GM10847 (cell line): ENCODE results near the gene NR1H3.

ENCODE experiments used
- POLR2A ChIP-seq: IDR thresholded peaks from 2 replicates; pipeline ENCODE4 v1.6.1; 2011; ENCODE audit not compliant: insufficient read length; ENCODE audit errors: extremely low read depth

The NR1H3 gene

GRCh38 chr11:47257177-47257516 lies 649 bp upstream of the NR1H3 start:
- no peak for TF ChIP-seq POLR2A

GRCh38 chr11:47258317-47258902 lies 614 bp downstream of the NR1H3 start:
- no peak for TF ChIP-seq POLR2A

GRCh38 chr11:47259232-47259977 lies 1.6 kb downstream of the NR1H3 start:
- TF ChIP-seq POLR2A = no peak

GRCh38 chr11:47260366-47260765 lies 2.6 kb downstream of the NR1H3 start:
- TF ChIP-seq POLR2A = no peak

GRCh38 chr11:47261291-47261800 lies 3.5 kb downstream of the NR1H3 start:
- no peak for TF ChIP-seq POLR2A

GRCh38 chr11:47264119-47264518 lies 6.3 kb downstream of the NR1H3 start:
- TF ChIP-seq POLR2A = no peak

- no peak for TF ChIP-seq POLR2A
Measured at GRCh38 chr11:47264521-47264920, 6.7 kb downstream of the NR1H3 start.

GRCh38 chr11:47267876-47268275 lies 10.1 kb downstream of the NR1H3 start:
- TF ChIP-seq POLR2A = no peak

GRCh38 chr11:47268448-47269001 lies 10.7 kb downstream of the NR1H3 start:
- TF ChIP-seq POLR2A = no peak

GRCh38 chr11:47269002-47269828 lies 11.4 kb downstream of the NR1H3 start:
- TF ChIP-seq POLR2A = no peak

GRCh38 chr11:47269829-47270305 lies 12.1 kb downstream of the NR1H3 start, which contains the start of gene MADD:
Gene MADD, plus strand, starts transcription at chr11:47270133.
- TF ChIP-seq POLR2A = peak; percentile 94

GRCh38 chr11:47270331-47271271 lies 12.8 kb downstream of the NR1H3 start:
- TF ChIP-seq POLR2A = no peak

GRCh38 chr11:47271328-47271727 lies 13.5 kb downstream of the NR1H3 start:
- TF ChIP-seq POLR2A = no peak

- no peak for TF ChIP-seq POLR2A
Measured at GRCh38 chr11:47271961-47272661, 14.3 kb downstream of the NR1H3 start.
